PC-3 (cell line): ENCODE measurements around the gene NACC1. TPM values are rescaled to one million over a fixed set of nuclear protein-coding genes. Genes with fewer than 3 reads are reported as not detected.

Experiments
- ATAC-seq: fragments of 200-7000 bp; cut with Tn5 transposase; 2 replicates; pipeline ENCODE4 v1.9.1; 2020; ENCODE audit warnings: mild to moderate bottlenecking, moderate library complexity
- BruUV-seq: library from RNA; stranded (reverse); fragments of 400-500 nt; replicated peaks from 2 replicates; lab custom pipeline; 2021; lab: Mats Ljungman, UMichigan
- CTCF ChIA-PET: fragments of 300-600 bp; sonication (Branson Sonifier 250); formaldehyde crosslinking; loops from one replicate; lab custom pipeline; 2022; ENCODE audit warnings: antibody characterized with exemption; lab: Charles Lee
- POLR2A ChIA-PET: fragments of 300-600 bp; sonication (Branson Sonifier 250); formaldehyde crosslinking; loops from one replicate; lab custom pipeline; 2022; ENCODE audit warnings: antibody characterized with exemption; ENCODE audit not compliant: unreplicated experiment; lab: Charles Lee
- DNase-seq: peaks from one replicate; pipeline ENCODE4 v3.0.0-alpha.2; 2015
- H2AFZ ChIP-seq: fragments of 300-600 bp; sonication (generic); 2 replicates; pipeline ENCODE4 v1.6.0; 2016; ENCODE audit warnings: antibody characterized with exemption, low read length
- H3F3A ChIP-seq: fragments of 300-600 bp; sonication (generic); one replicate; pipeline ENCODE4 v1.6.0; 2017; ENCODE audit warnings: antibody characterized with exemption, low read length, control low read depth, mild to moderate bottlenecking; ENCODE audit not compliant: unreplicated experiment
- H3K27ac ChIP-seq: fragments of 300-600 bp; sonication (generic); 2 replicates; pipeline ENCODE4 v1.5.1; 2016; ENCODE audit warnings: mild to moderate bottlenecking, low read length
- H3K27me3 ChIP-seq: fragments of 300-600 bp; sonication (generic); 2 replicates; pipeline ENCODE4 v1.6.1; 2016; ENCODE audit warnings: low read length, mixed read lengths
- H3K36me3 ChIP-seq: fragments of 300-600 bp; sonication (generic); 2 replicates; pipeline ENCODE4 v1.6.1; 2016; ENCODE audit warnings: low read depth, mixed run types, low read length, mixed read lengths
- H3K4me1 ChIP-seq: fragments of 300-600 bp; sonication (generic); 2 replicates; pipeline ENCODE4 v1.5.1; 2016; ENCODE audit warnings: low read length; ENCODE audit not compliant: insufficient read depth
- H3K4me2 ChIP-seq: fragments of 300-600 bp; sonication (generic); 2 replicates; pipeline ENCODE4 v1.6.0; 2016; ENCODE audit warnings: low read length
- H3K4me3 ChIP-seq: fragments of 300-600 bp; sonication (generic); 2 replicates; pipeline ENCODE4 v1.5.1; 2016; ENCODE audit warnings: mild to moderate bottlenecking, low read length, mixed read lengths
- H3K79me2 ChIP-seq: fragments of 300-600 bp; sonication (generic); 2 replicates; pipeline ENCODE4 v1.6.1; 2017; ENCODE audit warnings: low read length, mixed read lengths
- H3K9ac ChIP-seq: fragments of 300-600 bp; sonication (generic); 2 replicates; pipeline ENCODE4 v1.6.0; 2016; ENCODE audit warnings: mild to moderate bottlenecking, low read length
- H3K9me2 ChIP-seq: fragments of 300-600 bp; sonication (generic); replicated peaks from 2 replicates; pipeline ENCODE4 v1.6.1; 2016; ENCODE audit warnings: mixed run types, low read length, mixed read lengths
- H3K9me3 ChIP-seq: fragments of 300-600 bp; sonication (generic); 2 replicates; pipeline ENCODE4 v1.6.1; 2016; ENCODE audit warnings: low read length, mixed read lengths
- H4K20me1 ChIP-seq: fragments of 300-600 bp; sonication (generic); 2 replicates; pipeline ENCODE4 v1.6.1; 2016; ENCODE audit warnings: low read length, mixed read lengths
- CTCF ChIP-seq: fragments of 300-600 bp; sonication (generic); conservative IDR thresholded peaks from 2 replicates; pipeline ENCODE4 v1.5.1; 2017; ENCODE audit warnings: antibody characterized with exemption, low read depth, mild to moderate bottlenecking, low read length
- EZH2 ChIP-seq: fragments of 300-600 bp; sonication (generic); IDR thresholded peaks from one replicate; pipeline ENCODE4 v1.6.1; 2017; ENCODE audit warnings: antibody characterized with exemption, mild to moderate bottlenecking, low read length; ENCODE audit not compliant: unreplicated experiment
- EZH2phosphoT487 ChIP-seq: fragments of 300-600 bp; sonication (generic); IDR thresholded peaks from 2 replicates; pipeline ENCODE4 v1.6.1; 2018; ENCODE audit warnings: mild to moderate bottlenecking, antibody characterized with exemption, low read length, borderline replicate concordance
- intact Hi-C: fragments of 100-400 bp; cut with micrococcal nuclease; formaldehyde crosslinking; loops from 2 replicates; pipeline ENCODE4 v1.9.0; 2023
- total RNA-seq: library from RNA; depleted of rRNA; stranded (reverse); fragments of >200 nt; gene quantifications from 2 replicates; pipeline ENCODE4 v1.2.3, GENCODE V29; 2014

Gene NACC1
- total RNA-seq, 1 experiment from 2014 or later: 266 TPM

- Histone ChIP-seq H3F3A (peaks cover 4% of the 10 kb centered on the region), H3K4me1 (peaks cover 38% of the 10 kb centered on the region), H3K27ac (peak overlapping the region; percentile 81), H3K79me2 (peaks cover 74% of the 10 kb centered on the region), H4K20me1 (peaks cover 33% of the 10 kb centered on the region), H3K27me3 (no peaks in the 10 kb centered on the region), H2AFZ (peak overlapping the region; percentile 82), H3K36me3 (peaks cover 24% of the 10 kb centered on the region; the same call in 1 of the 2 replicates), H3K4me3 (peak overlapping the region; percentile 91), H3K9me2 (no peaks in the 10 kb centered on the region), H3K9me3 (no peaks in the 10 kb centered on the region), H3K9ac (peak overlapping the region; percentile 94), H3K4me2 (peak overlapping the region; percentile 96)
- ATAC-seq: peak; percentile 3; the same call in 1 of the 2 replicates
- POLR2A ChIA-PET: interaction anchor here (0.6 kb wide), 2 partner anchors 50 to 57 kb away, joined by 3 to 4 read pairs; no protein-coding TSS in a partner anchor
- no peak for DNase-seq
- intact Hi-C loops: loop anchor here (1.0 kb wide), 1 partner anchor 33 kb away; the partner anchor contains the start of genes IER2 and STX10
- BruUV-seq: no TSS peak
- CTCF ChIA-PET: interaction anchor here (0.6 to 1.2 kb wide), 3 partner anchors 134 to 155 kb away, joined by 3 to 6 read pairs (median 4); no protein-coding TSS in a partner anchor
- no peak for TF ChIP-seq CTCF
- no peak for TF ChIP-seq EZH2phosphoT487
- TF ChIP-seq EZH2: no peak
Measured at GRCh38 chr19:13117176-13117771, 790 bp upstream of the NACC1 start.

- intact Hi-C loops: no loop called here
- Histone ChIP-seq H3K9me2 (no peaks in the 10 kb centered on the region), H3K4me3 (peak overlapping the region; percentile 93), H3K27me3 (no peaks in the 10 kb centered on the region), H2AFZ (peak overlapping the region; percentile 53; the same call in 1 of the 2 replicates), H3K4me2 (peak overlapping the region; percentile 85), H3K79me2 (peaks cover 84% of the 10 kb centered on the region), H3K27ac (peak overlapping the region; percentile 65), H3K9me3 (no peaks in the 10 kb centered on the region), H3F3A (peaks cover 4% of the 10 kb centered on the region), H3K4me1 (peaks cover 38% of the 10 kb centered on the region), H4K20me1 (peaks cover 47% of the 10 kb centered on the region), H3K9ac (peak overlapping the region; percentile 95), H3K36me3 (peaks cover 23% of the 10 kb centered on the region; the same call in 1 of the 2 replicates)
- ChIA-PET CTCF (interaction anchor here (1.2 kb wide), 1 partner anchor 141 kb away, joined by 3 read pairs; no protein-coding TSS in a partner anchor), POLR2A (interaction anchor here (0.5 to 0.6 kb wide), 2 partner anchors 31 to 210 kb away, joined by 3 to 8 read pairs; no protein-coding TSS in a partner anchor)
- TF ChIP-seq CTCF: no peak
- TF ChIP-seq EZH2phosphoT487: no peak
- no peak for TF ChIP-seq EZH2
- DNase-seq: peak; percentile 66
- BruUV-seq: no TSS peak
- ATAC-seq: peak; percentile 15
Measured at GRCh38 chr19:13118424-13119193, 545 bp downstream of the NACC1 start.
